AG08396 (cell line): Measurements from ENCODE around the gene CHD2.

ENCODE experiments used
- DNase-seq: peaks from one replicate; pipeline ENCODE4 v3.0.0; 2012; ENCODE audit warnings: low spot score, mixed read lengths

CHD2 gene

GRCh38 chr15:92962914-92963313, 62.8 kb downstream of the CHD2 start:
- no peak for DNase-seq

DNA sequence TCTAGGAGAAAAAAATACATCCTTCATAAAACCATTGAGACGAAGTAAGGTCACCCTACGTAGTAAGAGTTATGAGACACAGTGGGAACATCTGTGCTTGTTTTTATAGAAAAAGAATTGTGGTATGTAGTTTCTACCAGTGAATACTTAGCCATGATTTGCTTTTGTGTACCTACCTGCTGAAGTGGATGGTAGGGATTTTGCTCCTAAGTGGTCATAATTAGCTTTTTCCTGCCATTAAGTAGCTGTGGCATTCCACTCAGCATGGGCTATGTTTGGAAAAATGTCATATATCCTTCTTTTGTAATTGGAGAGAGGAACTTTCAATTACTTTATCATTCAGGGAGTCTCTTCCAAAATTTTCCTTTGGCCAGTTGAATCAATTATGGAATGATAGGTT, 63.7 kb downstream of the CHD2 start:
- DNase-seq = no peak

GRCh38 chr15:92968926-92969651, 69.0 kb downstream of the CHD2 start:
- DNase-seq = no peak

- no peak for DNase-seq
Measured at GRCh38 chr15:92970656-92971055, 70.5 kb downstream of the CHD2 start.

GRCh38 chr15:92971081-92971480, 71.0 kb downstream of the CHD2 start:
- DNase-seq = no peak

GRCh38 chr15:92971713-92972112, 71.6 kb downstream of the CHD2 start:
- no peak for DNase-seq

GRCh38 chr15:92974183-92974915, 74.2 kb downstream of the CHD2 start:
- DNase-seq = no peak

DNA sequence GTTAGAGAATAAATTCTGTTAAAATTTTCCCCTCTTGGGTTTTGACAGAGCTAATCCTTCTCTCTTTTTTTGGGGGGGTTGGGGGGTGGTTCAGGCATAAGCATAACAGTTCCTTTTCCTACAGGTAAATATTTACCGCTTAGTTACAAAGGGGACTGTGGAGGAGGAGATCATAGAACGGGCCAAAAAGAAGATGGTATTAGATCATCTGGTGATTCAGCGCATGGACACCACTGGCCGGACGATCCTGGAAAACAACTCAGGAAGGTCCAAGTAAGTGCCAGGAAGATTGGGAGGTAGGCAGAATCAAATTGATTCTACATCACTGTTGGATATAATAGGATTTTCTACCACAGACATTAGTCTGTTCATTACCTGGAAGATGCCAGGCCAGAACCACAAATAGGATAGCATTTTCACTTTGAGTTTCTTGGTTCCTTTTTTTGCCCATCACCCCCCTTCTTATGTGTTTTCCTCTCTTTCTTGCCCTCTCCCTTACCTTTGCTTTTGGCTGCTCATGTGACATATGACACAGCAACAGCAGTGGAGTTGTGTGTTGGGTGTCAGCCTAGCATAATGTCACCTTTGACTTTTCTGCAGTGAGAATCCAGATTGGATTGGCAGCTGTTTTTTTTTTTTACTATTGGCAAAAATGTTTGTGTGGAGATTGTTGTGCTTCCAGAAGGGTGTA, 79.0 kb downstream of the CHD2 start:
- DNase-seq = no peak

GRCh38 chr15:92981333-92981732, 81.2 kb downstream of the CHD2 start:
- no peak for DNase-seq

DNA sequence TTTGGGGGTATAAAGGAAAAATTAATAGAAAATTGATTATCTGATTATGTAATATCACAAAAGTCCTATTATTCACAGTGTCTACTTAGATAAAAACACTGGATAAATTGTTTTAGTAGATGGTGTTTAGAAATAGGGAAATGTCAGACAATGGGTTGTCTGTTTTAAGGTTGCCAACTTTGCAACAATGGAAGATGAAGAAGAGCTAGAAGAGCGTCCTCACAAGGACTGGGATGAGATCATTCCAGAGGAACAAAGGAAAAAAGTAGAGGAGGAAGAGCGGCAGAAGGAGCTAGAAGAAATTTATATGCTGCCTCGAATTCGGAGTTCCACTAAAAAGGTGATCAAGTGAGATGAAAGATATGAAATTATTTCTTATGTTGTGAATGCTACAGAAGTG, 84.0 kb downstream of the CHD2 start:
- no peak for DNase-seq

GRCh38 chr15:92989470-92989869, 89.3 kb downstream of the CHD2 start:
- DNase-seq = no peak

DNA sequence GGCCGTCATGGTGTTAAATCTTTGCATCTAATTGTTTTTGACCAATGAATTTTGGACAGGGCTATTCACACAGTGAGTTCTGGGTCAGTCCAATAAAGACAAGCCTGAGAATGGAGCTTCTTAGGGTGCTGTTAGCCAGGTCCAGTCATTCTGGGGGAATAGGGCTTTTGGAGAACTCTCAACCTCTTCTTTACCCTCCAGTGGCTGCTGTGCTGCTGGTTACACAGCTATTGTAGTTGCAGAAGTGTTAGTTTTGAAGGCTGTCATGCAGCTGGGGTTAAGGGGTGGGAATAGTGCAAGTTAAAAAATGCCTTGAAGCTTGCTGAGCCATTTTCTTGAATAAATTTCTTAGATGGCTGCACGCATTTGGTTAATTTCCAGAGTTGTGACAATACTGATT, 89.9 kb downstream of the CHD2 start:
- DNase-seq = no peak

DNA sequence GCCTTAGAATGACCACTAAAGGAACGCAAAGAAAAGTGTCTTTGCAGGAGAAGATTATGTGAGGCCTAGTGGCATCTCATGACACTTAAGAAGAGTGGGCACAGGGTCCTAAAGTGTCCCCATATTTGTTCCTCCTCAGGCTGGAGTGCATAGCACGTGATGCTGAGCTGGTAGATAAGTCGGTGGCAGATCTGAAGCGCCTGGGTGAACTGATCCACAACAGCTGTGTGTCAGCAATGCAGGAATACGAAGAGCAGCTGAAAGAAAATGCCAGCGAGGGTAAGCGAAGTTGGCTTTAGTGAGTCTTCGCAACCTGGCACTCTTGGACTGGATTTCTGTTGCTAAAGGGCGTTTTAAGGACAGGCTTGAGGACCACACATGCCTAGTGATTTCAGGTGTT, 92.6 kb downstream of the CHD2 start:
- no peak for DNase-seq

GRCh38 chr15:92997821-92998220, 97.7 kb downstream of the CHD2 start:
- DNase-seq = no peak

- no peak for DNase-seq
Measured at GRCh38 chr15:93001156-93001555, 101.0 kb downstream of the CHD2 start.

GRCh38 chr15:93001881-93002280, 101.8 kb downstream of the CHD2 start:
- no peak for DNase-seq

DNA sequence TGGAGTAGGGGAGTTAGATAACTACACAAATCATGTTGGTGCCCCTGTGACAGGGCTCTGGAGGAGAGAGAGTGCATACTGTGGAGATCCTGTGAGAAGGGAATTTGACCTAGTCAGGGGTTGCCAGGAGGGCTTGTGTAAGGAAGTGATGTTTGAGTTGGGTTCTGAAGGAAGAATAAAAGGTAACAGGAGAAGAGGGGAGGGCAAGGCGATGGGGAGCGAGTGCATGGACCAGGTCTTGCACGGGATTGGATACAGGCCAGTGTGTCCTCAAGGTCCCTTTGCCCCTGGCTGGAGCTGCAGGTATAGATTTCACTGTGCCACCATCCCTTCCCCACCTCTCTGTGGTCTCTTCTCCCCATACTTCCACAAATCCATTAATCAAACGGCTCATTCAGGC, 105.0 kb downstream of the CHD2 start:
- no peak for DNase-seq

DNA sequence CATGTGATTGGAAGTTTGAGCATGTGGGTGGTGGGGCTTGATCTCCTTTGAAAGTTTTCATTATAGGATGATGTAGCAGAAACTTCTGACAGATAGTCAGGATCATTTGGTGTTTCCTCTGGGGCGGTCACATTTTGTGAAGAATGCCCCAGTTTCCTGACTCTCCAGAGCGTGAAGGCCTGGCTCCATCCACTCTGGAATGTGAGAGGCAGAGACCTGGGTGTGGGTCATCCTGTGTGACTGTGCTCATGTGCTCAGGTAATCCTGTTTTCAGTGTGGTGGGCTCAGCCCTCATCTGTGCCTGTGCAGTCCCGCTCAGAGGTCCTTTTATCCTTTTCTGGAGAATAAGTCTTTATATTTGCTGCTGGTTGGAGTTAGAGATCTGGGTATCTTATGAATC, 107.9 kb downstream of the CHD2 start:
- no peak for DNase-seq

DNA sequence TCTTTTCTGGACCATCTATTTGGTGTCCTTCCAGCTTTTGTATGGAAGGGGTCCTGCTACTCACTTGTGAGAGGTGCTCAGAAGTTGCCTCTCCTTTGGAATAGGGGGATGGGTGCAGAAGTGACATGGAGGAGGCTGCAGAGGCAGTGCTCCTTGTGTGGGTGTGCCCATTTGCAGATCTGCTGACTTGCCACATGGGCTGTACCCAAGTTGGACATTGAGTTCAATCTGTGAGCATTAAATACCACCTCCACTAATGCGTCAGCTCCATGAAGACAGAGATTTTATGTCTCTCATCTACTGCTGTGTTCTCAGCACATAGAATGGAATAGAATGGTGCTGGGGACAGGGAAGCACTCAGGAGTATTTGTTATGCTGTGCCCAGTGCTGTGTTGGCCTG, 112.7 kb downstream of the CHD2 start:
- no peak for DNase-seq

GRCh38 chr15:93017526-93017925, 117.4 kb downstream of the CHD2 start:
- no peak for DNase-seq

- no peak for DNase-seq
Measured at GRCh38 chr15:93018574-93018973, 118.5 kb downstream of the CHD2 start.

GRCh38 chr15:93019090-93019489, 119.0 kb downstream of the CHD2 start:
- no peak for DNase-seq

DNA sequence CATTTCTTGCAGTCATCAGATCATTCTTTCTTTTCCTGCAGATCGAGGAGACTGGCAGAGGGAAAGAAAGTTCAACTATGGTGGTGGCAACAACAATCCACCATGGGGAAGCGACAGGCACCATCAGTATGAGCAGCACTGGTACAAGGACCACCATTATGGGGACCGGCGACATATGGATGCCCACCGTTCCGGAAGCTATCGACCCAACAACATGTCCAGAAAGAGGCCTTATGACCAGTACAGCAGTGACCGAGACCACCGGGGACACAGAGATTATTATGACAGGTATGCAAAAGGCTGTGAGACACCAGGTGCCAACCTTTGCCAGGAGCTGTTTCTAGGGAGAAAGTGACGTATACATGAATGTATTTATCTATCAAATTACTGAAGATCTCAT, 119.8 kb downstream of the CHD2 start:
- no peak for DNase-seq
